Stimulated activated naive CD8-positive, alpha-beta T cell treated with anti-CD3 and anti-CD28 coated beads, Interleukin-15, amount 100 ng/mL, for 72 hours (primary cell): ENCODE results near the gene RGS14.
A peak's percentile ranks its signal among the peaks of the same experiment; 100 is the strongest.
"Not testable (repeated sequence)": the region's sequence is repeated elsewhere in the genome, so short reads cannot be mapped to it uniquely, and the experiment has no call there.

ENCODE experiments used
- ATAC-seq: fragments of 150-1000 bp; cut with Tn5 transposase; 2 replicates; pipeline ENCODE4 v1.10.0; 2021; ENCODE audit warnings: mild to moderate bottlenecking, moderate library complexity
- DNase-seq, 2 donors: peaks; one replicate each; pipeline ENCODE4 v3.0.0; 2021 to 2022
- H3K27ac Mint-ChIP-seq, 2 donors: one replicate each; pipeline ENCODE4 v1.8.0; 2022; ENCODE audit warnings: mild to moderate bottlenecking in 2 of 2, mixed read lengths in 2 of 2, moderate library complexity in 2 of 2
- H3K27me3 Mint-ChIP-seq: one replicate; pipeline ENCODE4 v1.8.0; 2022; ENCODE audit warnings: mixed read lengths
- H3K4me1 Mint-ChIP-seq: one replicate; pipeline ENCODE4 v1.8.0; 2022; ENCODE audit warnings: mild to moderate bottlenecking, mixed read lengths
- H3K4me3 Mint-ChIP-seq, 2 donors: one replicate each; pipeline ENCODE4 v1.8.0; 2022; ENCODE audit warnings: mild to moderate bottlenecking in 2 of 2, mixed read lengths in 2 of 2, moderate library complexity in 1 of 2
- H3K9me3 Mint-ChIP-seq, 2 donors: one replicate each; pipeline ENCODE4 v1.8.0; 2022; ENCODE audit warnings: mixed read lengths in 2 of 2

RGS14 gene

DNA sequence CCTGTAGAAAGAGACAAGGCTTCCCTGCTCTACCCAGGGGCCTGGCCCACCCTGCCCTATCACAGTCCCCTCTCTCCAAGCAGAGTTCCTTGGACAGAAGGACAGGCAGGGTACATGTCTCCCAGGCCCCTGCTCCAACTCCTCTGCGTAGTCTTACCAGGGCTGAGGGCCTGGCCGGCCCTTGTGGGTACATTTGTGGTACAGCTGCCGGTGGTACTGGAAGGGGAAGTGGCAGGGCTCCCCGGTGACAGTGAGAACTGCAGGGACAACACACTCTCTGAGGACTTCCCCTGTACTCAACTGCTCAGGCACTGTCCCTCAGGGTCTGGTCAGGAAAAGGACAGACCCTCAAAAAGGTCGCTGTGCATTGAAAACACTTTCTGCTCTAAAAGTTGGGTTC is 48.1 kb downstream of the RGS14 start:
- Mint-ChIP-seq H3K27me3 (peaks cover 28% of the 10 kb centered on the region), H3K9me3 (no peaks in the 10 kb centered on the region), H3K4me3 (no peak overlapping the region), H3K4me1 (peaks cover 49% of the 10 kb centered on the region), H3K27ac (no peak overlapping the region)
- no peak for ATAC-seq
- no peak for DNase-seq

- no peak for ATAC-seq
- peaks cover 61% of the 10 kb centered on the region for H3K4me1 Mint-ChIP-seq
- H3K4me3 Mint-ChIP-seq, result no peak within 1 kb of the TSS
- no peak within 1 kb of the TSS for H3K27ac Mint-ChIP-seq
- no peaks in the 10 kb centered on the region for H3K9me3 Mint-ChIP-seq
- no peaks in the 10 kb centered on the region for H3K27me3 Mint-ChIP-seq
- DNase-seq, result no peak
These were observed 51.5 kb downstream of the RGS14 start, which contains the start of gene F12 for GRCh38 chr5:177409043-177409801. TSS of gene F12 (minus strand) at chr5:177409564. CDS start at chr5:177409527, 37 bp downstream.

DNA sequence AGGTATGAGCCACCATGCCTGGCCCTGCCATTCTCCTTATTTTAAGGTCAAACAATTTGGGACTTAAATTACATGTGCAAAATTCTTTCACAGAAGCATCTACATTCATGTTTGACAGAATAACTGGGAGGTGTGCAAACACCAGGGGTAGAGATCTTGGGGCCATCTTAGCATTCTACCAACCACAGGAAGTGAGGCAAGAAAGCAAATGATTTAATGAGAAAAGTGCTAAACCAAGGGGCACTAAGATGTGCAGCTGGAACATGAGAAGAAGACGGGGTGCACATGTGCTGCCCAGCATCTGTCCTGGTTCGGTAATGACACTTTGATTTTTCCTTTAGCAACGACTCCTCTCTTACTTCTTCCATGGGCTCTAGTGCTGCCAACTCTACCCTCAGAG is 52.9 kb downstream of the RGS14 start:
- peaks cover 57% of the 10 kb centered on the region for H3K4me1 Mint-ChIP-seq
- H3K4me3 Mint-ChIP-seq, result no peak overlapping the region
- ATAC-seq (no peak), DNase-seq (no peak)
- no peaks in the 10 kb centered on the region for H3K9me3 Mint-ChIP-seq
- no peaks in the 10 kb centered on the region for H3K27me3 Mint-ChIP-seq
- peak overlapping the region in 1 of 2 donors; percentile 31 for H3K27ac Mint-ChIP-seq

- peak overlapping the region; percentile 54 to 68 for H3K4me3 Mint-ChIP-seq
- H3K27me3 Mint-ChIP-seq, result no peaks in the 10 kb centered on the region
- no peak overlapping the region for H3K27ac Mint-ChIP-seq
- DNase-seq (peak in 1 of 2 donors; percentile 37), ATAC-seq (peak; percentile 87)
- H3K4me1 Mint-ChIP-seq, result peaks cover 50% of the 10 kb centered on the region
- no peaks in the 10 kb centered on the region for H3K9me3 Mint-ChIP-seq
These were observed 55.0 kb downstream of the RGS14 start for GRCh38 chr5:177412603-177413233.

DNA sequence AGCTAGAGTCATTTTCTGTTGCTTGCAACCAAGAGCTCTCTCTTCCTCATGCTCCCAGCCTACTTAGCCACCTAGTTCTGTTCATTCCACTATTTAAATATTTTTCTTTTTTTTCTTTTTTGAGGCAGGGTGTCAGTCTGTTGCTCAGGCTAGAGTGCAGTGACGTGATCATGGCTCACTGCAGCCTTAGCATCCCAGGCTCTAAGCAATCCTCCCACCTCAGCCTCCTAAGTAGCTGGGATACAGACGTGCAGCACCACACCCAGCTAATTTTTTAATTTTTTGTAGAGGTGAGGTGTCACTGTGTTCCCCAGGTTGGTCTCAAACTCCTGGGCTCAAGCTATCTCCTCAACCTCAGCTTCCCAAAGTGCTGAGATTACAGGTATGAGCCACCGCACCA is 56.8 kb downstream of the RGS14 start:
- DNase-seq (no peak), ATAC-seq (no peak)
- Mint-ChIP-seq H3K4me3 (no peak overlapping the region), H3K27me3 (no peaks in the 10 kb centered on the region), H3K27ac (no peak overlapping the region), H3K4me1 (peaks cover 50% of the 10 kb centered on the region), H3K9me3 (no peaks in the 10 kb centered on the region)

DNA sequence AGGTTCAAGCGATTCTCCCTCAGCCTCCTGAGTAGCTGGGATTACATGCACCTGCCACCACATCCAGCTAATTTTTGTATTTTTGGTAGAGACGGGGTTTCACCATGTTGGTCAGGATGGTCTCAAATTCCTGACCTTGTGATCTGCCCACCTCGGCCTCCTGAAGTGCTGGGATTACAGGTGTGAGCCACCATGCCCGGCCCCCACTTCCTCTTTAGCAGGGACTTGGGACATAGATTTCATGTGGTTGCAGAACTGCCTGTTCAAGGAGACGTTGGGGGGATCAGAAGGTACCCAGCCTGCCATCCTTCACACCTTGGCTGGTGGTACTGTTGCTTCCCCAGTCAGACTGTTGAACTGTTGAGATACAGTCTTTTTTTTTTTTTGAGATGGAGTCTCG is 59.4 kb downstream of the RGS14 start:
- not testable (repeated sequence) for H3K27me3 Mint-ChIP-seq, H3K4me3 Mint-ChIP-seq, H3K9me3 Mint-ChIP-seq, ATAC-seq, H3K27ac Mint-ChIP-seq, DNase-seq
- peaks cover 31% of the 10 kb centered on the region for H3K4me1 Mint-ChIP-seq

GRCh38 chr5:177419046-177419445 is 61.3 kb downstream of the RGS14 start:
- H3K27ac Mint-ChIP-seq, result no peak overlapping the region
- ATAC-seq (no peak), DNase-seq (no peak)
- peaks cover 12% of the 10 kb centered on the region for H3K4me1 Mint-ChIP-seq
- no peak overlapping the region for H3K4me3 Mint-ChIP-seq
- no peaks in the 10 kb centered on the region for H3K27me3 Mint-ChIP-seq
- H3K9me3 Mint-ChIP-seq, result no peaks in the 10 kb centered on the region

GRCh38 chr5:177420472-177420871 is 62.7 kb downstream of the RGS14 start:
- H3K4me3 Mint-ChIP-seq, result not testable (repeated sequence)

GRCh38 chr5:177421062-177421798 is 63.5 kb downstream of the RGS14 start:
- Mint-ChIP-seq H3K27ac (no peak overlapping the region), H3K4me1 (peaks cover 10% of the 10 kb centered on the region)

More at GRCh38 chr5:177420472-177420871, 62.7 kb downstream of the RGS14 start:
- H3K27me3 Mint-ChIP-seq, DNase-seq, ATAC-seq, H3K9me3 Mint-ChIP-seq, H3K27ac Mint-ChIP-seq, H3K4me1 Mint-ChIP-seq: not testable (repeated sequence)

More at GRCh38 chr5:177421062-177421798, 63.5 kb downstream of the RGS14 start:
- no peak for ATAC-seq
- Mint-ChIP-seq H3K4me3 (no peak overlapping the region), H3K9me3 (no peaks in the 10 kb centered on the region), H3K27me3 (no peaks in the 10 kb centered on the region)
- DNase-seq, result no peak
